COR-L47 (cell line): ENCODE data around the gene ADAMTS12.
"Not testable (repeated sequence)": the region's sequence is repeated elsewhere in the genome, so short reads cannot be mapped to it uniquely, and the experiment has no call there.

Experiments used
- DNase-seq: peaks from one replicate; lab custom pipeline; 2025; lab: John Stamatoyannopoulos, UW

ADAMTS12 gene

DNA sequence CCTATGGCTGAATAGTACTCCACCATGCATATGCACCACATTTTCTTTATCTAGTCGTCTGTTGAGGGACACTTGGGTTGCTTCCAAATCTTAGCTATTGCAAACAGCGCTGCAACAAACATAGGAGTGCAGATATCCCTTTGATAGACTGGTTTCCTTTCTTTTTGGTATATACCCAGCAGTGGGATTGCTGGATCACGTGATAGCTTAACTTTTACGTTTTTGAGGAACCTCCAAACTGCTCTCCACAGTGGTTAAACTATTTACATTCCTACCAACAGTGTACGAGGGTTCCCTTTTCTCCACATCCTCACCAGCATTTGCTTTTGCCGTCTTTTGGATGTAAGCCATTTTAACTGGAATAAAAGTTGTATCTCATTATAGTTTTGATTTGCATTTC lies 308.5 kb downstream of the ADAMTS12 start:
- no peak for DNase-seq

DNA sequence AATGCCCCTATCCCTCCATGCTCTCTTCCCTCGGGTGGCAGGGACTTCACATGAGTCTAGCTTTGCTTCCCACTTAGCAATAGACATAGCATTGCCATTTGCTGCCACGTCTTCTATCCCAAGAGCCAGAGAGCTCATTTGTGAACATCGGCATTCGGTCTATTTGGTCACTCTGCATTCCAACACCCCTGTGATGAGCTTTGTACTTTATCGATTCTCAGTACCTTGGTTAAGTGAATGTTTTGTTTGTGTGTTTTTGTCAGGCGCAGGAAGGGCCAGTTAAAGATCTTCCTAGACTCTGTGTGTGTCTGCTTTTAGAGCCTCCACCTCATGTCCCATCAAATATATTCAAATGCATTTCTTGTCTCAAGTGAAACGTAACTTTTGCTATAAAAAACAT lies 309.4 kb downstream of the ADAMTS12 start:
- DNase-seq = no peak

DNA sequence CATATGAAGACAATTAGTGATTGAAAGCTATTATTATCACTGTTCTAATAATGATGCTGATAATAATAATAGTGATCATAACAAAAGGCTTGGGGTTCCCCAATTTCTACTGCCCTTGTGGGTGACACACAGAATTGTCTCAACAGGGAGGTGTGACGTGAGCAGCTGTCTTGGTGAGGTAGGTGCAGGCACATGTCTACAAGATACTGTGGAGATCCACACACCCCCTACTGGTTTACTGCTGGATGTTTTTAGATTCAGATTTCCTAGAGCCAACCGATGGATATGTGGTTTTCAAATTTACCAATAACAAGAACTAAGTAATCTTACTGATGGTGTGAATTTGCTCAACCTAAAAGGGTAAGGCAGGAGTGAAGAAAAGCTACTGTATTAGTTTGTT lies 312.0 kb downstream of the ADAMTS12 start:
- DNase-seq = no peak

DNA sequence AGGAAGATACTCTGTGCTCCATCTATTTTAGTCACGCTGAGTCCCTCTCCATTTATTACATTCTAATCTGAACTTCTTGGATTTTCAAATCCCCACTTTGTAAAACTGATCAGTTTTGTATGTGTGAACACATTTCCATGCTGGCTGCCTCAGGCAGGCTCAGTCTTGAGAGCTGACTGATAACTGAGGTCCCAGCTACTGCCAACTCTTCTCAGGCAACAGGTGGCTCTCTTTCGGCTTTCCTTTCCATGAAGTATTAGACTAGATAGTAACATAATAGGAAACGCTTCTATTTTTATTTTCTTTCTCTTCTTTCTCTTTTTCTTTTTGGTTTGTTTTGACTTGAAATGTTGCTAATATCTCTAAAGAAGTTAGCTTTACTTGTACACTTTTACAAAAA lies 312.6 kb downstream of the ADAMTS12 start:
- DNase-seq = no peak

DNA sequence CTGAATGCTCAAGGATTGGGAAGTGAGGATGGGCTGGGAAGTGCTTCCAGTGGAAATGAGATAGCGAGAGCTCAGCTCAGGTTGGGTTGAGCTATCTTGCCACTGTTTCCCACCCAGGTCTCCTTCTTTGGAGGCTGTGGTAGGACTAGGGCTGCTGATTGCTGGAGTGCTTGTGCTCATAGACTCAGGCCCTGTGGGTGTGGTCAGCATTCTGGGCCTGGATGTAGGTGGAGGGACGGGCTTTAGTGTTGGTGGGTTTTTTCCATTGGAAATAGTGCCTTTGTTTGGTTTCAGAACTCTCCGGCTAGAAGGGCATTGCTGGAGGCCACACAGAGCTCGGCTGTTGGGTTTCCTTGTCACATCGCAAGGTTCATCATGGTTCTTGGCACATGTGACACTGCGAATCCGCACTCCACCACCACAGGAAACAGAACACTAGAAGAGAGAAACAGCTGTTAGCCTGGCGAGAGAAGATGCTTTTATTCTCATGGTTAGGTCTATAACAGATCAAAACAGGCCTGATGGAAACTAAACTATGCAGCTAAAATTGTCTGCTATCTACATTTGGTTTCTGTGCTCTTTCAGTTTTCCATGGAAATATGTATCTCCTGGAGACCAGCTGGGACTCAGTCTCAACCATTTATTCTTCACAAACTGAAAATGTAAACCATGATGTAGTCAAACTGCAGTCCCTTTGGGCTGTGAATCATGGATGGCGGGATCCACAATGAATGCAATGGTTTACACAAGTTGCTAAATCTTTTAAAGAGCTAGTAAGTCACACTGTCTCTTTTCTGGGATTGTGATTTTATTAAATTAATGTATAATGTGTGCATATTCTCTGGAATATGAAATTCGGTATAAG lies 314.8 kb downstream of the ADAMTS12 start:
- DNase-seq = no peak

DNA sequence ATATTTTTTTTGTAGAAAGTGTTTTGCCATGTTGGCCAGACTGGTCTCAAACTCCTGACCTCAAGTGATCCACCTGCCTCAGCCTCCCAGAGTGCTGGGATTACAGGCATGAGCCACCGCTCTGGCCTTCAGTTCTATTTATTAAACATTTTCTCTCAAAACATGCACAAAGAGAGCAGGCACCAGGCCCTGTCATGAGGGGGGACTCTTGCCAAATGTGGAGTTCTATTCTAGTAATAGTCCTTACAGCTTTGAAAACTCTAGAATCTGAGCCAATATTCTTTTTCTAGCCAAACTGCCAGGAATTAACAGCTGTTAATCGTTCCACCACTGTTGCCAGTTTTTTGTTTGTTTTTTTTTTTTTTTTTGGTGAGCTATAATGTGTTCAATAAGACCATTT lies 326.5 kb downstream of the ADAMTS12 start:
- DNase-seq = no peak

DNA sequence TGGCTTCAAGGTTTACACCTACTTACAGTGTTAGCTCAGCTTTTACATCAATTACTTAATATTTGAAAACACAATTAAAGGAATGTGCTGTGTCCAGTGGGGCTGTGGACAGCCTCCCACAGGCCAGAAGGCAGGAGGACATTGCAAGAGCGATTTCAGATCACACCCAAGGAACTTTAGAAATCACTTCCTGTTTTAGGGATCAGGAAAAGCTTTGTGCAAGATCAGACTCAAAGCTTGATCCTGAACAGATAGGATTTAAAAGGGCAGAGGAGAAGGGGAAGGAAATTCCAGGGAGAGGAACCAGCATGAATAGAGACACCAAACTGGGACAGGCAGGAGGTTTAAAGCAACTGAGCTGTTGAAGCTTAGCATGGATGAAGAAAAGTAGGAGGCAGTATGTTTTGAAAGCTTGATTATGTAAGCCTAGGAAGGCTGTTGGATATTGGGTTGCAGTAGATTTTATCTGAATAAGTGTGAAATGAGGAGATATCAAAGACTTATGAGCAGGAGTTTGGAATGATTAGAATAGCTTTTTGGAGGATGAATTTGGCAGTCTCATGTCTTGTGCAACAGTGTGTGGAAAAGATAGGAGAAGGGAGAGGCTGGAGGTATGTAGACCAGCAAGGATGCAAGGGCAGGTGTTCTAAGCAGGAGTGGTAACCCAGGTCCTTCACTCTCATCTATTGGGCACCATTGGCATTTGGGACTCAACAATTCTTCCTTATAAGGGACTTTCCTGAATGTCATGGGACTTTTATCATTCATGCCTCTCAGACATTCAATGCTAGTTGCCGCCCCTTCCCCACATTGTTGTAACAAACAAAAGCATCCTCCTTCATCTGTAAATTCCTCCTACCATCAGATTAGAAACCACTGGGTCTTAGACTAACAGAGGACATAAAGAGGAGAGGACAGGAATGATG lies 327.5 kb downstream of the ADAMTS12 start:
- DNase-seq = no peak

DNA sequence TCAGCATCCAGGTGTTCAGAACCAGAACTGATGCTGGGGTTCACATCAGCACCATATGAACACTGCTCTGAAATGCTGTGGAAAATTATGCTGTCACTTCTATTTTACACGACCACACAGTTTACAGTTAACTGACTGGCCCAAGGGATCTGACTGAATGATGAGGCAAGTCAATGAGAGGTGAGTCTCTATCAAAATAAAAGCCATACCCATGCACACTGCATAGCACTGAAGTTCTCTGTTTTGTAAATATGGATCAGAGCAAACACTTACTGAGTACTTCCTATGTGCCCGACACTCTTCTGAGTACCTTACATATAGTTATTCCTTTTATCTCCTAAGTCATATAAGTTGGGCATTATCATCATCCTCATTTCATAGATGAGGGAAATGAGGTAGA lies 328.3 kb downstream of the ADAMTS12 start:
- DNase-seq = no peak

DNA sequence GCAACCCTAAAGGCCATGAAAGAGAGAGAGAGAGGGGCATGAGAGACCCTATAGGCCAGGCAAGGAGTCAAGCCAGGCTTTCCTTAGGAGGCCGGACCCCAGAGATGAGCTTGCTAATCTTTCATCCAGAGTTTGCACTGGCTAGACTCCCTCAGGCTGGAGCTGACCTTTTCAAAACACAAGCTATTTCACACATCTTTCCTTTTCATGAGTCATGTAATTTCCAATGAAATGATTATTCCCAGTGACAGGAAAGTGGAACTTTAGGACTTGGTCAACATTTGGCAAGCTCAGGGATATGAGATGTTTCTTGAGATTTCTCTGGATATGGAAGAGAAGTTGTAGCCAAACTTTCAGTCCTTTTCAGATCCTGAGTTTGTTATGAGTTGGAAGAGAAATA lies 333.3 kb downstream of the ADAMTS12 start:
- DNase-seq = no peak

DNA sequence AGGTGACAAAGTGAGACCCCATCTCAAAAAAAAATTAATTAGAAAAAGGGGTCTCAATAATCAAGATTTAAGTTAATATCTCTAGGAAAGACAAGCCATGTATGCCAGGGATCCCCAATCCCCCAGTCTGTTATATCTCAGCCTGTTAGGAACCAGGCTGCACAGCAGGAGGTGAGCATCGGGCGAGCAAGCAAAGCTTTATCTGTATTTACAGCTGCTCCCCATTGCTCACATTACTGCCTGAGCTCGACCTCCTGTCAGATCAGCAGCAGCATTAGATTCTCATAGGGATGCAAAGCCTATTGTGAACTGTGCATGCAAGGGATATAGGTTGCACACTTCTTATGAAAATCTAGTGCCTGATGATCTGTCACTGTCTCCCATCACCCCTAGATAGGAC lies 334.2 kb downstream of the ADAMTS12 start:
- DNase-seq = no peak

DNA sequence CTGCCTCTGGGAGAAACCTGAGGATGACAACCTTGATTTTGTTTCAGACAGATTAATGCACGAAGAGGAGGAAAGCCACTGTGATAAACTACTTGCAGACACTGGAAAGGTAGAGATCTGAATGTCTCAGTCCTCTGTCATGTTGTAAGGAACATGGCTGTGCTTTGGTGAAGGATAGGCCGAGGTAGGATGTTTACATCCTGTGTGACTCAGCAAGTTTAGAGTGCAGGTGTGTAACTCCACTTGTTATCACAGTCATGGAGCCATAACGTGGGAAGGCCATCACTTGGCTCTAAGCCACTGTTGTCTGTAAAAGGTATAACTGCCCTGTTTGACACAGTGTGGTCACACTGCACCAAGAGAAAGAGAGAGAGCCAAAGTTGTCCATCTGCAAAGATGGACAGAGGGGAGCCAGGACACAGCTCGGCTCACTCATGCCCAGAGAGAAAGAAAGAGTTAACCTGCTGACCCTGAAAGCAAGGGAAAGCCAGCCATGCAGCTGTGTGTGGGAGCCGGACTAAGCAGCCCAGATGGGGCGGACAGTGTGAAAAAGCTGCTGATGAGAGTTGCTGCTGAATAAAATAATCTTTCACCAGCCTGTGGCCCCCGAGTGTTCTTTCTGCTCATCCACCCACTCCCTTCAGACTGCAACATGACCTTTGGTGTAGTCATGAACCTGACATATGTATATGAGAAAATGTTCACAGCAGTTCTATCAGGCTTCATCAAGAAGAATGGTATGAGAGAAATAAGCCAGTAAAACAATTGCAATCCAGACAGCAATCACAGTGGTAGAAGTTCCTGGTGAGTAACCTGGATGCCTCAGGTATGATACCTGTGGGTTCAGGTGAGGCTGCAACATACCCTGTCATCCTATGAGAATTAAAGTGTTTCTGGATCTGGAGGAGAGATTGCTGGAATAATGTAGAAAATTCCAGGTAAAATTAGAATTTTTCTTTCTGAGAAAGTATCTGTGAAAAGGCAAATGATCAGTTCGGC lies 335.2 kb downstream of the ADAMTS12 start:
- no peak for DNase-seq

DNA sequence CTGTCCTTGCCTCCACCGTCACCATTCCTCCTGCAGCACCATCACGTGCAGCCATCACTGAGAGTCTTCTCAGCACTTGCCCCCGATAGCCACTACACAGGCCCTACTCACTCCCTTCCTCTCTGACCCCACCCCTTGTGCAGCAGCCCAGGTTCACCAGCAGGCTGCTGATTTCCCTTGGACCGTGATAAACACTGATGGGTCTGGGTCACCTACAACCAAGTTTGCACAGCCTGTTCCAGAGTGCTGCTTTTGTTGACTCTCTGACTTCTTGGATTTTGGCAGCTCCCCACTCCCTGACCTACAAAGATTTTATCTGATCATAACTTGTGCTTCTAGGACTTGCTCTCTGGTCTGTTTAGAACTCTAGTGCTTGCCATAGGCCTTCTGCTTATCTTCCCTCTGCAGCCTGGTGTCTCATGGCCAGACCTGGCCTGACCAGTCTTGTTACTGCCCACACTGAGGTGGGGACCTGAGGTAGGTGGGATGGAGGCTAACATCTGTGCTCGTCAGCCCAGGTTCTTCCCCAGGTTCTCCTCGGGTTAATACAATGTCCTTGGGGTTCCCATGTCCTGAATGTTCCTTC lies 341.7 kb downstream of the ADAMTS12 start:
- no peak for DNase-seq

DNA sequence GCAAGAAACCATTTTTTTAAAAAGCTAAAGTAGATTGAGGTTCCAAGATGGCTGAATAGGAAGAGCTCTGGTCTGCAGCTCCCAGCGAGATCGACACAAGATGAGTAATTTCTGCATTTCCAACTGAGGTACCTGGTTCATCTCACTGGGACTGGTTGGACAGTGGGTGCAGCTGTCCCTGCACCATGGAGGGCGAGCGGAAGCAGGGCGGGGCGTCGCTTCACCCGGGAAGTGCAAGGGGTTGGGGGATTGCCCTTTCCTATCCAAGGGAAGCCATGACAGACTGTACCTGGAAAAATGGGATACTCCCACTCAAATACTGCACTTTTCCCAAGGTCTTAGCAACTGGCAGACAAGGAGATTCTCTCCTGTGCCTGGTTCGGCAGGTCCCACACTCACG lies 352.0 kb downstream of the ADAMTS12 start:
- DNase-seq = not testable (repeated sequence)

DNA sequence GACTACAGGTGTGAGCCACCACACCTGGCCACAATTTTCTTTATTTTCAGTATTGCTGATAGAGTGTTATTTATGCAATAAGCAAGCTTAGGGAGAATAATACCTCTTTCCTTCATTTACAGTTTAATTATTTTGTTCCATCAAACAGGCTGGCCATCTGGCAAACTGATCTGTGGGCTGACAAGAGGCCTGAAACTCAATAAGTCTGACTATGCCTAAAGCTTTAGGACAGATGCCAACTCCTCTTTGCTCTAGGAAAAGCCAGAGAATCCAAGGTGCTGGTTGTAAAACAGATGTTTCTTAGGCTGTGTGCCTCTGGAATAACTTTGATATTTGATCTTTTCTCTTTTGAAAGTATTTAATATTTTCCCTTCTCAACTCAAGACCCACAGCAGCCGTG lies 352.6 kb downstream of the ADAMTS12 start:
- DNase-seq = no peak

DNA sequence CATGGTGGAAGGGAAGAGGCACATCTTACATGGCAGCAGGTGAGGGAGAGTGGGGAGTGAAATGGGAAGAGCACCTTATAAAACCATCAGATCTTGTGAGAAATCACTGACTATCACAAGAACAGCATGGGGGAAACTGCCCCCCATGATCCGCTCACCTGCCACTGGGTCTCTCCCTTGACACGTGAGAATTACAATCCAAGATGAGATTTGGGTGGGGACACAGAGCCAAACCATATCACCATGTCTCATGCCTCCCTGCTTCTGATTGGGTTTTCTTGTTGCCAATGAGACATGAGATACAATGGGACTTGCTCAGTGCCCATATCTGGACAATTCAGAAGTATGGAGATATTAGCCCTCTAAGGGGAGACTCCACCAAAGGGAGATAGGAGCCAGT lies 353.6 kb downstream of the ADAMTS12 start:
- no peak for DNase-seq

DNA sequence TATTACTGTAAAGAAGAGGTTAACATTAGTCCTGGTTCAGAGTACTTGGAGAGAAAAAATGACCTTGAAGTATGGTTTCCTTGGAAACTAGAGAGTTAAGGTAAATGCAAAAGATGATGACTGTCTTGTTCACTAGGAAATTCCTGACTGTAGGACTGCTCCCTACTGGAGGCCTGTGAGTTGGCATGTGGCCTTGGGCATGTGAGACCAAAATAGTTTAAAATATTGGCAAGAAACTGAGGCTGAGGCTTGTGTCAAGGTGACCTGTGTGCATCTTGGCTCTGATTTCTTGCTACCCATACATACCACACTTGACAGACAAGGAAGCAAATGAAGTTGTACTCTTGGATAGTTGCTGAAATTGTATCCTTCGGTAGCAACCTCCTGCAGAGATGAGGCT lies 354.6 kb downstream of the ADAMTS12 start:
- no peak for DNase-seq

DNA sequence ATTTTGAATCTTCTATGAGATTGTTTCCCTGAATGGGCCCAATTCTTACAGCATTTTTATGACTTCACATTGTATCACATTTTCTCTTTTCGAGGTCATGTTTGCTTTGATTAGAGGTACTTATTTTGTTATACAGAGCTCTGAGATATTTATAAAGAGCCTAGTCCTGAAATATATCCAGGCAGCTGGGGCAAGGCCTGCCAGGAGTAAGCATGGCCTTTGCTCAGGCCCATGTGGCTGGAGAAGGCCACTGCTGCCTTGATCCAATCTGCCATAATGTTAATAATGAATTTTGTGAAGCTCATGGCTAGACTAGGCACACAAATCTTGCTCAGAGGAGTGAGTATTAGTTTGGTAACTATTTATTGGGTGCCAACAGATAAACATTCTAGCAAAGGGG lies 355.0 kb downstream of the ADAMTS12 start:
- DNase-seq = no peak

DNA sequence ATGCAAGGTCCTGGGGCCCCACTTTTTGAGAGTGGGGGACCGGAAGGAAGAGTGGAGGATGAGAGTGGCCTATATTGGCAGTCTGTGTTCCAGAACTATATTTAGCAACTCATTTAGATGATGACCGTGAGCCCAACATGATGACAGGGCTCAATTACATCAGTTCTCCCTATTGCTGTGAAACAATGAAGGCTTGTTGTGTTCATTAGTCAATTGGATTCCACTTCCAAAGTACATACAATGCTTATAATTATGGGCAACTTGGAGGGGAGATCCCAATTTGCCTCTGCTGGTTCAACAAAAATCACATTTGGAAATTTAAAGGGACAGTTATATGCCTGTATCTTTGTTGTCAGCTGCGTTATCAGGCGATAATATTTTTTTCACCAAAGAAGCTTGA lies 360.0 kb downstream of the ADAMTS12 start:
- no peak for DNase-seq

DNA sequence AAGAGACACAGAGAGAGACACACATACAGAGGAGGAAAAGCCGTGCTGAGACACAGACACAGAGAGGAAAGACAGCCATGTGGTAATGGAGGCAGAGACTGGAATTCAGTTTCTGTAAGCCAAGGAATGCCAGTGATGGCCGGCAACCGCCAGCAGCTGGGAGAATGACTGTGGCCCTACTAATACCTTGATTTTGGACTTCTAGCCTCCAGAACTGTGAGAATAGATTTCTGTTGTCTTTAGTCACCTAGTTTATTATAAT lies 360.8 kb downstream of the ADAMTS12 start:
- DNase-seq = no peak

DNA sequence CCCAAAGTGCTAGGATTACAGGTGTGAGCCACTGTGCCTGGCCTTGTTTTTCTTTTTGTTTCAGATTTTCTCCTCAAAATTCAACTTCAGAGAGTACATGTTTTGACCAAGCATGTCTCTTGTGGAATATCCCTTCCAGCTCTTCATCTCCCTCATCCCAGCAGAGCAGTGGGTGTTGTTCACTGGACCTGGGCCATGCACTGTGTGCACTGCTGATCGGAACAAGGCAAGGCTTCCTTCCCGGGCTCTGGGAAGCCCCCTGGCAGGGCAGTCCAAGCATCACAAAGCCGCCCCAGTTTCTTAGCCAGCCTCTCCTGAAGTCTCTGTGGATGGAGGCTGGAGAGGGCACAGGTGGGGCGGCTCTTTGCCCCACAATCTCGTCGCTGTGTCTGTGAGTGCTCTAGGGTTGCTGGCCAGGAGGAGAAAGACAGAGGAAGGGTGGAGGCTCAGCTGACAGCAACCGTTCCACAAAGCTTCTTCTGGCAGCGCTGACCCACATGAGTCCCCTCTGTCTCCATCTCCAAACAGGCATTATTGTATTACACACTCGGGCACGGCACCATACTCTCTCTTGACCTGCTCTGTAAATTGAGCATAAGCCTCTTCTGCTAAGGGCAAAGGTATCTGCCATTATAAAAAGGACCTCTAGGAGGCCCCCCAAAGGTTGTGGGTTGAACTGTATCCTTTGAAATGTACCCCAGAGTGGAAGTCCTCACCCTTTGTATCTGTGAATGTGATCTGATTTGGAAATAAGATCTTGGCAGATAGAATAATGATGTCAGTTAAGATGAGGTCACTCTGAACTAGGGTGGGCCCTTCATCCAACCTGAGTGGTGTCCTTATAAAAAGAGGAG lies 361.4 kb downstream of the ADAMTS12 start:
- no peak for DNase-seq

DNA sequence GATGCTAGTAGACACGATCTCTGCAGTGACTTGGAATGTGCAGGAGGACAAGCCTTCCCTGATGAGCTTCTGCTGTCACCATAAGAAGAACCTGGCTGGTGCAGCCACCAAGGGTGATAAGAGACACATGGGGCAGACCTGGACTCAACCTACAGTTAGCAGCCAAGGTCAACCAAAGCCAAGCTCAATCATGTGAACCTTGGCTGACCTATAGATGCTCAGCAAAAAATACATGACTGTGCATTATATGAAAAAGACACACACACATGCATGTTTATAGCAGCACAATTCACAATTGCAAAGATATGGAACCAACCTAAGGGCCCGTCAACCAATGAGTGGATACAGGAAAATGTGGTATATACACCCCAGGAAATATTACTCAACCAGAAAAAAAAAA lies 364.1 kb downstream of the ADAMTS12 start:
- no peak for DNase-seq
